HG03196 (cell line): ENCODE data around the gene GABRG3.

Experiments
- ATAC-seq: cut with Tn5 transposase; IDR thresholded peaks from one replicate; pipeline ENCODE4 v1.9.1; 2021; ENCODE audit not compliant: unreplicated experiment

Gene GABRG3

DNA sequence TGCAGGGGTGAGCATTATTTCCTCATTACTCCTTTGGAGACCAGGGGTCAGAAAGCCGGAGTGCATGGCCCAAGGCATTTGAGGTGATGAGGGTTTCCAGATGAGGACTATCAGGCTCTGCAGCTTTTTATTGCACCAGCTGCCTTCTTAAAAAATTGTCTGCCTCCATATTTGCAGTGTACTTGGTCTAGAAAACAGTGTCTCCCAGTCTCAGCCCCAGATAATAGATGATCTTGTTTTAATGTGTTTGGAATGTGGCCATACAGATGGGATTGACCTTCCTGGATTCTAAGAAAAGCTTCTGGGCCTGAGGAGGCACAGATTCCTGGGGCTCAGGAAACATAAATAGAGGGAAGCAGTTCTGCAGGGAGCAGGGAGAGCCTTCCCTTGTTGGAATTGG, 123.3 kb downstream of the GABRG3 start:
- no peak for ATAC-seq

DNA sequence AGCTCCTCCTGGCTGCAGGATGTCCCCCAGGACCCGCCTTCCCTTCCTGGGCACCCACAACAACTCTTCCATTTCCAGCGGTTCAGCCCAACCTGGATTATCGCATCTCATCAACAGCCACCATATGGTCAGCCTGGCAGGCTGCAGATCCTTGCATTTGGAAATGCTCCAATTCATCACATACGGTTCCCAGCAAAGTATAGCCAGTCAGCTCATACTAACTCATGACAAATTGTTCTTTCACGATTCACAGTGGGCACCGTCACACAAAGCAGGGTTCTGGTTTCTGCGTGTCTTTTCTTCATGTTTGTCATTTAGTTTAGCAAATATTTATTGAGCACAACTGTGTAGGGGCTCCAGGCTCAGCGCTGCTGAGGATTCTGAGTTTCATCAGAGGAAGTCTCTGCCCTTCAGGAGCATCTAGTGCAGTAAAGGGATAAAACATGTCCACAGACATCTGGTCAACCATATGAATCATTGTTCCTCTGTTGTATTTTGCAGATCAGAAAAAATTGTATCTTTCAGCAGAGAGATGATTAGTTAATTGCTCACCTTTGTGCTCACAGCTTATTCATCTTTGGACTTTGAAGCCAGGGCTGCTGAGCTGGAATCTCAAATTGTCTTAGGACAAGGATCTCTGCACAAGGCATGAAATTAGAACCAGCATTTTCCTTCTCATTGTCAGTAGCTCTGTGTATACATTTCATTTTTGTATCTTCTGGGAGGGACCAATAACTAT, 125.1 kb downstream of the GABRG3 start:
- ATAC-seq, result no peak

DNA sequence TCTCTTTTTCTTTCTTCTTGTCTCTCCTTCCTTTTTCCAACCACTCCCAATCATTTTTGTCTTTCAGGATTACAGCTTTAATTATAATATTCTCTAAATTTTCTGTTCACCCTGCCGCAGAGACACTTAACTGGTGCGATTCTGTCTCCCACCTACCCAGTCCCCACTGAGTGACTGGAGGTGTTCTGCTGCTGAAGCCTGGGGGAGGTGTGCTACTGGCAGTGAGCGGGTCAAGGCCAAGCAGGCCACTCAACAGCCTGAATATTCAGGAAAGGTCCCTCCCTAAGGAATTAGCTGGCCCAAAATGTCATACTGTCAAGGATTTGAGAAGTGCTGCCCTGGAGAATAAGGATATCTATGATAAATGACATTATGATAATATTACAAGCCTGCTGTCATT, 126.5 kb downstream of the GABRG3 start:
- no peak for ATAC-seq

DNA sequence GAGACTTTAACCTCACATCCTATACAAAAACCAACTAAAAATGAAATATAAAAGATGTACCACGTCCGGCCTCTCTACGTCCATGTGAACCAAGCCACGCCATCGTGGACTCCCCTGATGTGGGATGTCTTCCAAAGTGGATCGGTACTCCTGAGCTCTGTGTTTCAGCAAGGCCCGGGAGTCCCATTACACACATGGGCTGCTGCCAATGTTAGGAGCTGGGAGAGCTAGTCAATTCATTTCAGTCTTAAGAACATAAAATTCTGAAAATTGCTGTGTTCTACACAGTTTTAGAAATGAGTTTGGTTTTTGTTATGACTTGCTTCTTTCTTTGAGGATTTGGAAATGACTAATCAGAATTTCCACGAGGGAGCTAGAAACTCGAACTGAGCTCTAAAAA, 131.0 kb downstream of the GABRG3 start:
- ATAC-seq, result no peak

DNA sequence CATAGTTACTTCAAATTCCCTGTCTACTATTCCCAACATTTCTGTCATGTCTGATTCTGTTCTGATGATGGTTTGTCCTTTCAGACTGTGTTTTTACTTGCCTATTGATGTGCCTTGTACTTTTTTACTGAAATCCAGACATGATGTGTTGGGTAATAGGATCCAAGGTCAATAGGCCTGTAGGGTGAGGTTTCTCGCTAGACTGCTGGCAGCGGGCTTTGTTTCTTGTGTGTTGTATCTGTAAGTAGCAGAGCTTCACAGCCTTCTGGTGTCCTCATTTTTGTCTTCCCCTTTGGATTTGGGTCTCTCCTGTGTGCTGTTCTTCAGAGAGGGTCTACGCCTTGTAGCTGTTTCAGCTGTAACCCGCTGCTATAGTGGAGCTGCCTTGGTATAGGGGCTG, 140.3 kb downstream of the GABRG3 start:
- ATAC-seq, result no peak

DNA sequence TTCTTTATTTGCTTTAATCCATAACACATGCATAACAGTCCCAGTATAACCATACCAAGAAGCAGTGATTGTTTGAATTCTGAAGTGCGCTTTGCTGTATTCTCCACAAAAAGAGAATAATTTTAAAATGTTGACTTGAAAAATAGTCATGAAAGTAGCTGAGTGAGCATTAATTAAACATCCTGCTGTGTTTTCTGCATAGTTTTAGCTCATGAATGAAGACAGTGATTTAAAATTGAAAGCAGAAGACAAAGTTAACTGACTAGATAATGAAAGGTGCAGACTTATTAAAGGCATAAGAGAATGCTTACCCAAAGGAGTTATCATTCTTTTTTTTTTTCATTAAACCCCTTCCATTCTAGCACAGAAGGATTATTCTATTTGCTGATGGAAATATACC, 143.5 kb downstream of the GABRG3 start:
- ATAC-seq, result no peak

DNA sequence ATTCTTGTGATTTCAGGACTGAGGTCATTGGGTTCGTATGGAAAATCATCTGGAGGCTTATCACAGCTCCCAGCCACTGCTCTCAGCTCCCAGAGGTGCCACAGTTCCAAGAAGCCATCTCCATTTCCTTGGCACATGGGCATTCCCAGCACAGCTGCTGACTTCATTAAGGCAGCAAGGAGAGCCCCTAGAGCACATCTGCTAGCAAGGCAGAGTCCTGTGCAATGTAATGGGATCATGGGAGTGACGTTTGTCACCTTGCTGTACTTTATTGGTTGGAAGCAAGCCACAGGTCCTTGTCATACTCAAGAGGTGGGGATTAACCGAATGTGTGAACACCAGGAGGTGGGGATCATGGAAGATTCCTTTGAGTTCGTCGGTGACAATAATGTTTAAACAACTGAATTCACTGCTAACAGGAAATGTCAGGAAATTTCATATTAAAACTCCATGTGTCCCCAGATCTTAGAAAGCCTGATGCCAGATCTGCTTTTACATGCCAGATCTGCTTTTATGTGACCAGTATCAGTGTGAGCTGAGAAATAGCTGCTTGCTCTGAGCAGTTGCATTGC, 148.8 kb downstream of the GABRG3 start:
- no peak for ATAC-seq

DNA sequence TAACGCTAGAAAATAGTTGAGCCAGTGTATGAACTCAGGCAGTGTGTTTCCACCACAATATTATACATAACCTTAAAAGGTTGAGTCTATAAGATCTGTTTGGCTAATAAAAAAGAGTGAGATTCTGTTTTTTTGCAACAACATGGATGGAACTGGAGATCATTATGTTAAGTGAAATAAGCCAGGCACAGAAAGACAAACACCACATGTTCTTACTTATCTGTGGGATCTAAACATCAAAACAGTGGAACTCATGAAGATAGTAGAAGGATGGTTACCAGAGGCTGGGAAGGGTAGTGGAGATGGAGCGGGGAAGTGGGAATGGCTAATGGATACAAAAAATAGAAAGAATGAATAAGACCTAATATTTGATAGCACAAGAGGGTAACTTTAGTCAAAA, 150.7 kb downstream of the GABRG3 start:
- ATAC-seq, result no peak

DNA sequence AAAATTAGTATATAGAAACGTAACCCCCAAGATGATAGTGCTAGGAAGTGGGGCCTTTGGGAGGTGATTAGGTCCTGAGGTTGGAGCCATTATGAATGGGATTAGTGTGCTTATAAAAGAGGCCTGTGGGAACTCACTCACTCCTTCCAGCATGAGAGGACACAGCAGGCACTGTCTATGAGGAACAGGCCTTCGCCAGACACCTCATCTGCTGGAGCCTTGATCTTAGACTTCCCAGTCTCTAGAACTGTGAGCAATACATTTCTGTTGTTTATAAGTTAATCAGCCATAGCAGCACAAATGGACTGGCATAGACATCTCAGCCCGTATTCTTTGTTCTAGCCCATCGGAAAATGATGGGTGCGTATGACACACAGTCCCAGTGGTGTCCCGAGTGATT, 152.3 kb downstream of the GABRG3 start:
- no peak for ATAC-seq

DNA sequence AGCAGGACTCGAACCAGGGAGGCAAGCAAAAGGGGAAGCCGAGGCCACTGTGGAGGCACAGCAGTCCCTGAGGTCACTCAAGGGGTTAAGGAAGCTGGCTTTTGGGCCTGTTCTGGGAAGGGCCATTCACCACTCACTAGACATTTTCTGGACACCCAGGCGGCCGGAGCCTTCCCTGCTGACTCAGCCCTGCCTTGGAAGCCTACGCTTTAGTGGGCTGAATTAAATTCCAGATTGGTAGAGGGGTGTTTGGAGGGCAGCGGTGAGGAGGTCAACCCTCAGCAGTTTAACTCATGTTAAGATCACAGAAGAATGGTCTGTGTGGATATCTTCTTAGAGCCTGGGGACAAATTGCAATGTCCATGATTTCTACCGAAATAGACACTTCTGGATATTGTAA, 152.8 kb downstream of the GABRG3 start:
- no peak for ATAC-seq

DNA sequence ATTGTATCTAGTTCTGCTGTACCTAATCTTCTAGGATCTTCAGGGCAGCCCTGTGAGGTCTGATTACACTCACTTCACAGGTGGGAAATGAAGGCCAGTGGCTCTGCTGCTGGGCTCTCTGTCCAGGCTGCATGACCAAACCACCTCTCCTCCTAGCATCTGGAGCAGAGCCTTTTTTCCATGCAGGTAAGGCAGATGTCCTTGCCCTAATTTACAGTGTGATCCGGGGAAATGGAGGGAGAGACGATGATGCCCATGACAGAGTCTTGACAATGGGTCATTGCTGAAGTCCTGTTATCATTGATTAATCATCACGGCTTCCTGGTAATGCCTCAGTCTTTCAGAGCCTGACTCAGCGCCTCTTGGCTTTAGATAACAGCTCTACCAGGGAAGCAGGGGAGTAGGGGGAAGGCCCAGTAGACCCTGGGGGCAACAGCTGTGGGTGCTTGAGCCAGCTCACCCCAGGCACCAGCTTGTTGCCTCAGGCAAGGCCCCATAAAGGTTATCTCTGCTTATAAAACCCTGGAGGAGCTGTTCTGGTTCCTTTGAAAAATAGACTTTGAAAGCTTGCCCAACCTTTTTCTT, 153.4 kb downstream of the GABRG3 start:
- no peak for ATAC-seq

DNA sequence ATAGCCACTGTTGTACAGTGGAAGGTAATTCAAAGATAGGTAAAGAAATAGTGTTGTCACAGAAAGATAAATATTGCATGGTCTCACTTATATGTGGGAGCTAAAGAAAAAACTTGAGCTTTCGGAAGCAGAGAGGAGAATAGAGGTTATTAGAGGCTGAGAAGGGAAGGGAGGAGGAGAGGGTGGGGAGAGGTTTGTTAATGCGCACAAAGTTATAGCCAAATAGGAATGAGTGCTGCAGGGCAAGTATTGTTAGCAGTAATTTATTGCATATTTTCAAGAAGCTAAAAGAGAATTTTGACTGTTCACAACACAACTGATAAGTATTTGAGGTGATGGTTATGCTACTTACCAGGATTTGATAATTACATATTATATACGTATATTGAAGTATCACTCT, 154.2 kb downstream of the GABRG3 start:
- ATAC-seq, result no peak

DNA sequence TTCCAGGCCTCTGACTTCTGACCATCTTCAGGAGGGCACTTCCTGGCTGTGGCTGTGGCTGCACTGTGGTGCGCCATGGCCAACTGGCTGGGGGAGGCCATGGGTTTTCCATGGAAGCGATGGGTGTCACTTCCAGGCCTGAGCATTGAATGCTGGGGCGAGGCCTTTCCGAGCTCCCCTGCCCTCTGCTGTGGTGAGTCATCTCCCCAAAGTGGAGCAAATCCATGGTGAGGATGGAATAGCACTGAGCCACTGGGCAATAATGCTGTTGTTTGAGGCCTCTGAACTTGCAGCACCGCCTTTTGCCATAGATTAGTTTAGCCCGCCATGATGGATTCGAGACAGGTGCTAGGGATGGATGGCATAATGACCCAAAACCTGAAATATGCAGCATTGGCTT, 155.5 kb downstream of the GABRG3 start:
- ATAC-seq, result no peak

DNA sequence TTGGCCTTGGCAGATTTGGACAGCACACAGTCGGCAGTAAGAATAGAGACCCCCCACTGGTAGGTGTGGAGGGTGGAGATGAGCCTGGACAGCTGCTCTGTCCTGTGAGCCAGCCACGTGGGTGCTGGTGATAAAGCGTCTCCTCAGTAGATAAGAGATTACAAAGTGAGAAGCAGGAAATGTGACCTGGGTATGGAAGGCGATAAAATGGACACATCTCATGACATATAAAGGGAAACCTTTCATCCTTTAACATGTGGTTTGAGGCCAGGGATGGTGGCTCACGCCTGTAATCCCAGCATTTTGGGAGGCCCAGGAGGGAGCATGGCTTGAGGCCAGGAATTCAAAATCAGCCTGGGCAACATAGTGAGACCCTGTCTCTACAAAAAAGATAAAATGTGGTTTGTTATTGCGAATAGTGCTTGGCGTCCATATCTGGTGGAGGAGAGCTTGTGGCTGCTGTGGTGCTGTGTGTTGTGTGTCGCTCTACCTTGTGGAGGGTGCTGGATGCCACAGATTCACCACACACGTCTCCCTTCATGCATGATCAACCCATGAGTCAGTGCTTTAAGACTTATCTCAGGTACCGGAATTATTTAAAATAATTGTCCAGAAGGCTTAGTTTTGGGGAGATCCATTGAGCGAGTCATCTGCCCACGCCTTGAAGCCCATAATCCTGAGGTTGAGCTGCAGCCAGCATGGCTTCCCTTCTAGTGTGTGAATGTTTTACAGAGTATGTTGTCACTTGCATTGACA, 157.0 kb downstream of the GABRG3 start:
- ATAC-seq, result no peak

DNA sequence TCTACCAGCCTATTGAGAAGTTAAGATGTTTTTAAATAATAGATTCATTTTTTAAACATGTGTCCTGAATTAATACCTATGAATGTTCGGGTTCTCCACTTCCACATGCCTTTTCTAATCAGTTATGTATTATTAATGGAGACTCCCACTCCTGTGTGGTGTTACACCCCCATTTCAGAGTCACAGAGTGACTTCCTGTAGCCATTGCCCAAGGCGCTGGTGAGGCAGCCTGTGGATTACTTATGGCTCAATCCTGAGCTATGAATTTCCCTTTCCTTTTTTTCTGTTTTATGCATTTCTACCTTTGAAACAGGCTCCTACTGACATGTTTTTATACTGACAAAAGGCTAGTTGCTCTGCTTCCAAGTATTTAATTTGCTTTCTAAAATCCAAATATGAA, 162.3 kb downstream of the GABRG3 start:
- ATAC-seq, result no peak

DNA sequence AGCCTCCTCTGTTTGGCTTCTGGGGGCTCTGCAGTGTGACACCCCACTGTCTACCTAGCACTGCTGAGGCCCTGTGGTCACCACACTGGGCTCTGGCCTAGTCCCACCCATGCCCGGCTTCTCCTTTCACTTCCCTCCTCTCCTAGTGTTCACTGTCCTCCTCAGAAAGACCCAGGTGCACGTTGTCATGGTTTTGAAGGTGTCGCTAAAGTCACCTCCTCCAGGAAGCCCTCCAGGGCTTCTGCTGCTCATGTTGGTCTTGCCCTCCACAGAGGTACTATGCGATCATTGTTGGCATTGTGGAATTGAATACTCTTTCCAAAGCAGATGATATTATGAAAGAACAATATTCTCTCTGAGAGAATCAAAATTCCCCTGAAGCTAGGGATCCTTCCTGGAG, 163.5 kb downstream of the GABRG3 start:
- ATAC-seq, result no peak

DNA sequence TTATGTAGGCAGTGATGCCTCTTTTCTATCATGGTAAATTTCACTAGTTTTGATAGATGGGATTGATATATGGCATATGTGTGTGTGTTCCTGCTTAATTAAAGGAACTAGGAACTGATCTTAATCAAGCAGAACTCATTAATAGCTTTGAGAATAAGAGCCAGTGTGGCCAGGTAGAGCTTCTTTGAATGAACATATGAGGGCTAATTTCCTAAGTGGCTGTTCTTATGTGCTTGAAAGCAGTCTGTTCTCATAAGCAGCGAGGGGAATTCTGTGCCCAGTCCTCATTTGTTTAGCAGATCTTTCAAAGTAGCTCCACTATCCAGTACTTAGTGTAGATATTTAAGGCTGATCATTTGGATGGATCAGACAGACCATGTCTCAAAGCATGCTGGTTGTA, 164.2 kb downstream of the GABRG3 start:
- no peak for ATAC-seq

DNA sequence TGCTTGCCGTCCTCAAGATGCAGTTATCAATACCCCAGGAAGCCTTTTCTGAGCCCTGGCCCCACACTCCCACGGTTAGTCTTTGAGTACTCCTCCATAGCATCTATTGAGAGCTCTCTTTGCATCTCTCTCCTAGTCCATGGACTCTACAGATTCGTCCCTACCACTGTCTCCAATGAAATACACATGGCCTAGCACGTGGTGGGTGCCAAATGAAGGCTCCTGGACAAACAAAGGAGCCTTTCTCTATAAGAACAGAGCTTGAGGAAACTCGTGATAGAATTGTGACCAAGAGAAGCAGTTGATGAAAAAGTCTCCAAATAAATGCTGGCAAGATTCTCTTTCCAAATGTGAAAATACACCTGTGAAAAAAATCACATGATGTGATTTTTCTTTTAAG, 166.1 kb downstream of the GABRG3 start:
- ATAC-seq, result no peak

DNA sequence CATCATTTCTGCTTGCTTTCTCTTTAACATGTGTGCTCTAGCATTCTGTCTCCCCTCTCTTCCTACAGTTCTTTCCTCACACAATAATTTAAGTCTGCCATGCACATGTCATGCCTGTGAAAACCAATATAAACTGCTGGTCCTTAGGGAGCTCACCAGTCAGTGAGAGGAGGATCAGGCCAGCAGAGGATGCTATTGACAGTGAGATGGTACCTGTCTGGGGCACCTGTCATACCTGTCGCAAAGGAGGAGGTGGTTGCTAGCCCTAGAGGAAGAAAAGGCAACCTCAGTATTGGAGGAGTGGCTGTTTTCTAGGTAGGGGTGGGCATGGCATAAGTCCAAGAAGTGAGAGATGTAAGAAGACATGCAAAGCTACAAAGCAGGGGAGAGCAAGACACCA, 194.6 kb downstream of the GABRG3 start:
- ATAC-seq, result no peak

DNA sequence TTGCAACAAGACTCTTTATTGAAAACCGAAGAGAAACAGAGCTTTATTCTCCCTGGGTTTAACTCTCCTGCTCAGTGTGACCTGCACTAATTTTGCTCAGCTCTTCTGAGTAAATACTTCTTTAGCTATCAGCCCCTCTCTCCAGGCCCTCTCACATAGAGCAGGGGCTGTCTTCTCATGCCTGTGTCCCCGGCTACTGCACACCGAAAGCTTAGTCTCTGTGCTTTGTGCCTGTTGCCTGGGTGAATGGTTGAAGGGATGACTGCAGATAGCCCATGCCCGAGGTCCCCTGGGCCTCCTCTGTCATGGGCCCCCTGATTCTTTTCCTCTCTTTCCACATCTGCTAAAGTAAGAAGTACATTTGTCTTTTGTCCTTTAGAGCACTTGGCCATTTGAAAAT, 195.9 kb downstream of the GABRG3 start:
- ATAC-seq, result no peak

DNA sequence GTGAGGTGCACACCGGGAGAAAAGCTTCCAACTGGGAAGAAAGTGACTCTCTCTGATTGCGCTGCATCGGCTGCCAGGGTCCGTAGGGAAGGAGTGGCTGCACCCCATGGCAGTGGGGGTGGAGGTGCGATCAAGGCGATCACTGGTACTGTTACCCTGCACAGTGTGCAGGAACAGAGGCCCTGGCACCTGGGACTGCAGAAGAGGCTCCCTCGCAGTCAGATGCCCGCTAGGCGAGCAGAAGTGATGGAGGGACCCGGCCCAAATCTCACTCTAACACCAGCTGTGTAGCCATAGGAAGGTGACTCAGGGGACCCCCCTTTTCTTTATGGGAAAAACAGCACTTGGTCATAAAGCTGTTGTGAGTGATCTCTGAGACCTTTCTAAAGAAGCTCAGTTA, 196.8 kb downstream of the GABRG3 start:
- ATAC-seq, result no peak

DNA sequence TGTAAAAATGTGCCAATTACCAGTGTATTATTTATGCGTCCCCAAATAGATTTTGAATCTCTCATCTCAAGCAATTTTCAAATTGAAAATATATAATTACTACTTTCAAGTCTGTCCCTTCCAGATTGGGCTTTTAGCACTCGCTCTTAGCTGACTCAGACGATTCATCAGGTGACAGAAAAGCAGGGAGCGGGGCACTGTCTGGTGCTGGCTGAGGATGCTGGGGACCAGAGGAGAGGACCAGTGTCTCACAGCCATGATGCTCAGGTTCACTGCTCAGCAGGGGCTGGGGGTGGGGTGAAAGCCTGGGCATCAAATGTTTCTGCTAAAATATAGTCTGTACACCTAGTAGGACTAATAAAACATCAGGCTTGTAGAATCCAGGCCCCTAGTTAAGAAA, 199.9 kb downstream of the GABRG3 start:
- no peak for ATAC-seq
